ENCODE data around the gene SLU7.

SLU7 gene

GRCh38 chr5:160418561-160419457 is at the start of gene SLU7:
Gene SLU7, minus strand, starts transcription at chr5:160419081. Its CDS starts 3,787 bp downstream, at chr5:160415294.
- peak; percentile 96 for DNase-seq

- no peak for DNase-seq
Observed at GRCh38 chr5:160468363-160468975, 49.6 kb upstream of the SLU7 start.

- DNase-seq, result peak; percentile 89
Observed at GRCh38 chr5:160467555-160468362, 48.9 kb upstream of the SLU7 start.

- no peak for DNase-seq
Observed at GRCh38 chr5:160466889-160467554, 48.1 kb upstream of the SLU7 start.

- DNase-seq, result no peak
Observed at GRCh38 chr5:160466116-160466515, 47.2 kb upstream of the SLU7 start.

- DNase-seq, result no peak
Observed at GRCh38 chr5:160464466-160464797, 45.6 kb upstream of the SLU7 start.

- DNase-seq, result no peak
Observed at GRCh38 chr5:160463740-160464465, 45.0 kb upstream of the SLU7 start.

- DNase-seq, result no peak
Observed at GRCh38 chr5:160463227-160463626, 44.3 kb upstream of the SLU7 start.

- no peak for DNase-seq
Observed at GRCh38 chr5:160462167-160462566, 43.3 kb upstream of the SLU7 start.

GRCh38 chr5:160461378-160461777 is 42.5 kb upstream of the SLU7 start:
- no peak for DNase-seq

GRCh38 chr5:160460377-160461049 is 41.6 kb upstream of the SLU7 start:
- DNase-seq, result no peak

- DNase-seq, result no peak
Observed at GRCh38 chr5:160458806-160459800, 40.2 kb upstream of the SLU7 start.

- no peak for DNase-seq
Observed at GRCh38 chr5:160457252-160457651, 38.4 kb upstream of the SLU7 start.

GRCh38 chr5:160456480-160457177 is 37.7 kb upstream of the SLU7 start:
- no peak for DNase-seq

- no peak for DNase-seq
Observed at GRCh38 chr5:160455600-160455999, 36.7 kb upstream of the SLU7 start.

- no peak for DNase-seq
Observed at GRCh38 chr5:160453751-160454150, 34.9 kb upstream of the SLU7 start.

GRCh38 chr5:160452795-160453194 is 33.9 kb upstream of the SLU7 start:
- DNase-seq, result no peak

- no peak for DNase-seq
Observed at GRCh38 chr5:160452036-160452435, 33.2 kb upstream of the SLU7 start.

GRCh38 chr5:160451281-160451680 is 32.4 kb upstream of the SLU7 start:
- no peak for DNase-seq

Data from activated CD4-positive, alpha-beta T cell treated with anti-CD3 and anti-CD28 coated beads for 48 hours (primary cell).